HEK293 (cell line): ENCODE results near the gene CDPF1.

Experiments
- CTCF ChIP-seq: fragments of 450-650 bp; formaldehyde crosslinking; IDR thresholded peaks from 2 replicates; pipeline ENCODE4 v1.5.1; 2016; ENCODE audit warnings: missing biosample characterization, missing genetic modification characterization
- GLI2 ChIP-seq: fragments of 450-650 bp; formaldehyde crosslinking; IDR thresholded peaks from 2 replicates; pipeline ENCODE4; 2017; ENCODE audit warnings: missing biosample characterization, missing genetic modification characterization, low read depth, borderline replicate concordance
- PBX3 ChIP-seq: sonication (generic); formaldehyde crosslinking; IDR thresholded peaks from 2 replicates; pipeline ENCODE4 v1.8.1; 2022; ENCODE audit warnings: mild to moderate bottlenecking, moderate library complexity, missing genetic modification reagents
- PRDM4 ChIP-seq: fragments of 450-650 bp; formaldehyde crosslinking; IDR thresholded peaks from 2 replicates; pipeline ENCODE4 v1.5.1; 2017; ENCODE audit warnings: missing biosample characterization, missing genetic modification characterization
- TCF7L2 ChIP-seq: IDR thresholded peaks from 2 replicates; pipeline ENCODE4 v1.6.1; 2011; ENCODE audit warnings: low read depth, mild to moderate bottlenecking, inconsistent platforms, low read length, moderate library complexity, borderline replicate concordance
- YY1 ChIP-seq: fragments of 450-650 bp; formaldehyde crosslinking; IDR thresholded peaks from 2 replicates; pipeline ENCODE4 v1.5.1; 2018; ENCODE audit warnings: missing biosample characterization, missing genetic modification characterization
- ZBTB21 ChIP-seq: fragments of 450-650 bp; formaldehyde crosslinking; IDR thresholded peaks from 2 replicates; pipeline ENCODE4 v1.5.1; 2017; ENCODE audit warnings: missing biosample characterization, missing genetic modification characterization
- ZNF24 ChIP-seq: fragments of 450-650 bp; formaldehyde crosslinking; IDR thresholded peaks from 2 replicates; pipeline ENCODE4 v1.5.1; 2016; ENCODE audit warnings: missing biosample characterization, missing genetic modification characterization
- ZNF274 ChIP-seq, 2 experiments: fragments of 200-500 bp in 1 of 2; fragments of 450-650 bp in 1 of 2; sonication (Bioruptor generic) in 1 of 2; formaldehyde crosslinking in 1 of 2; IDR thresholded peaks; 2 replicates each; pipeline versions ENCODE4 v1.5.1 to v1.6.1; 2014 to 2016; ENCODE audit warnings: borderline replicate concordance in 1 of 2, inconsistent platforms in 1 of 2, low read length in 1 of 2, missing biosample characterization in 1 of 2, missing genetic modification characterization in 1 of 2
- ZNF311 ChIP-seq: fragments of 450-650 bp; formaldehyde crosslinking; IDR thresholded peaks from 2 replicates; pipeline ENCODE4 v1.5.1; 2017; ENCODE audit warnings: missing biosample characterization, missing genetic modification characterization, borderline replicate concordance
- ZNF362 ChIP-seq: fragments of 450-650 bp; formaldehyde crosslinking; IDR thresholded peaks from 2 replicates; pipeline ENCODE4 v1.5.1; 2016; ENCODE audit warnings: missing biosample characterization, missing genetic modification characterization
- ZNF391 ChIP-seq: fragments of 450-650 bp; formaldehyde crosslinking; IDR thresholded peaks from 2 replicates; pipeline ENCODE4 v1.5.1; 2016; ENCODE audit warnings: low read depth, missing biosample characterization, missing genetic modification characterization, borderline replicate concordance
- ZNF555 ChIP-seq: fragments of 450-650 bp; formaldehyde crosslinking; conservative IDR thresholded peaks from 2 replicates; pipeline ENCODE4 v1.5.1; 2017; ENCODE audit warnings: missing biosample characterization, mild to moderate bottlenecking, missing genetic modification characterization, inconsistent platforms
- ZSCAN30 ChIP-seq: fragments of 450-650 bp; IDR thresholded peaks from 2 replicates; pipeline ENCODE4 v1.5.1; 2018; ENCODE audit warnings: missing biosample characterization, mild to moderate bottlenecking, missing genetic modification characterization, moderate library complexity

- TF ChIP-seq CTCF = no peak
- no peak for TF ChIP-seq PRDM4 (tag by site-specific recombination)
- TF ChIP-seq TCF7L2 = no peak
- no peak for TF ChIP-seq PBX3 (CRISPR knock-in tag)
- TF ChIP-seq ZSCAN30 (tag by site-specific recombination) = no peak
- TF ChIP-seq ZNF311 (tag by site-specific recombination) = no peak
- TF ChIP-seq ZNF391 (tag by site-specific recombination) = no peak
- no peak for TF ChIP-seq ZNF274 (IDR thresholded peaks at IDR 0.05; ENCODE audit: low read length)
- TF ChIP-seq ZNF274 (tag by site-specific recombination; IDR thresholded peaks at IDR 0.05; ENCODE audit: borderline replicate concordance) = no peak
- no peak for TF ChIP-seq ZNF555 (tag by site-specific recombination)
- TF ChIP-seq ZNF362 (tag by site-specific recombination) = no peak
- no peak for TF ChIP-seq GLI2 (tag by site-specific recombination)
- no peak for TF ChIP-seq YY1
- TF ChIP-seq ZBTB21 (tag by site-specific recombination) = no peak
- no peak for TF ChIP-seq ZNF24 (tag by site-specific recombination)
These were observed 12.5 kb downstream of the CDPF1 start for GRCh38 chr22:46237453-46238124.
